A673 (cell line): Measurements from ENCODE around the gene SLC35A3. TPM values are rescaled to one million over a fixed set of nuclear protein-coding genes. Genes with fewer than 3 reads are reported as not detected.

ENCODE experiments used
- BruUV-seq: library from RNA; stranded (reverse); fragments of 400-500 nt; replicated peaks from 2 replicates; lab custom pipeline; 2021; lab: Mats Ljungman, UMichigan
- CTCF ChIA-PET: fragments of 300-600 bp; sonication (Branson Sonifier 250); formaldehyde crosslinking; loops from one replicate; lab custom pipeline; 2022; ENCODE audit warnings: antibody characterized with exemption; lab: Charles Lee
- POLR2A ChIA-PET: fragments of 300-600 bp; sonication (Branson Sonifier 250); formaldehyde crosslinking; loops from one replicate; lab custom pipeline; 2022; ENCODE audit warnings: antibody characterized with exemption; ENCODE audit not compliant: low non-redundant PET; lab: Charles Lee
- DNase-seq: peaks from one replicate; pipeline ENCODE4 v3.0.0-alpha.2; 2015; ENCODE audit warnings: low spot score
- H3K27ac ChIP-seq: fragments of 200-600 bp; sonication (generic); 2 replicates; pipeline ENCODE4 v1.5.1; 2016; ENCODE audit warnings: mixed run types, low read depth, mild to moderate bottlenecking, mixed read lengths, antibody characterized with exemption, low read length; ENCODE audit not compliant: poor library complexity, severe bottlenecking
- H3K27me3 ChIP-seq: fragments of 200-600 bp; sonication (generic); replicated peaks from 2 replicates; pipeline ENCODE4 v1.6.1; 2017; ENCODE audit warnings: mixed run types, low read depth, mild to moderate bottlenecking, mixed read lengths, antibody characterized with exemption, low read length; ENCODE audit not compliant: insufficient read depth, poor library complexity
- H3K36me3 ChIP-seq: fragments of 200-600 bp; sonication (generic); 2 replicates; pipeline ENCODE4 v1.6.1; 2016; ENCODE audit warnings: mixed run types, mild to moderate bottlenecking, mixed read lengths, antibody characterized with exemption, low read length; ENCODE audit not compliant: insufficient read depth, poor library complexity, severe bottlenecking
- H3K4me1 ChIP-seq: fragments of 200-600 bp; sonication (generic); 2 replicates; pipeline ENCODE4 v1.6.1; 2017; ENCODE audit warnings: mixed run types, mild to moderate bottlenecking, mixed read lengths, antibody characterized with exemption, low read length; ENCODE audit not compliant: insufficient read depth, poor library complexity, severe bottlenecking
- H3K4me3 ChIP-seq: fragments of 200-600 bp; sonication (generic); 2 replicates; pipeline ENCODE4 v1.5.1; 2016; ENCODE audit warnings: low read depth, mixed run types, mild to moderate bottlenecking, mixed read lengths, low read length; ENCODE audit not compliant: poor library complexity, severe bottlenecking
- H3K9me3 ChIP-seq: fragments of 200-600 bp; sonication (generic); 2 replicates; pipeline ENCODE4 v1.6.1; 2016; ENCODE audit warnings: mixed run types, low read depth, mild to moderate bottlenecking, mixed read lengths, antibody characterized with exemption, low read length; ENCODE audit not compliant: poor library complexity, severe bottlenecking
- CTCF ChIP-seq: fragments of 300-800, 200-600 bp; sonication (generic); conservative IDR thresholded peaks from 2 replicates; pipeline ENCODE4 v1.5.1; 2017; ENCODE audit warnings: low read depth, mild to moderate bottlenecking, antibody characterized with exemption, low read length, moderate library complexity, mixed read lengths
- EZH2 ChIP-seq: fragments of 200-600 bp; sonication (generic); IDR thresholded peaks from 2 replicates; pipeline ENCODE4 v1.6.1; 2017; ENCODE audit warnings: borderline replicate concordance, low read depth, mild to moderate bottlenecking, mixed read lengths, antibody characterized with exemption, low read length; ENCODE audit not compliant: poor library complexity, severe bottlenecking
- intact Hi-C: fragments of 100-400 bp; cut with micrococcal nuclease; formaldehyde crosslinking; loops from one replicate; pipeline ENCODE4 v1.10.0; 2022; ENCODE audit not compliant: unreplicated experiment
- total RNA-seq: library from RNA; stranded (reverse); gene quantifications from 2 replicates; pipeline ENCODE4 v1.2.3, GENCODE V29; 2021

The SLC35A3 gene
- total RNA-seq, 1 experiment from 2014 or later = 25.0 TPM

GRCh38 chr1:99992760-99993467 is 23.1 kb downstream of the SLC35A3 start:
- CTCF ChIA-PET = no interaction called here

GRCh38 chr1:99993468-99993845 is 23.7 kb downstream of the SLC35A3 start:
- CTCF ChIA-PET = no interaction called here
- H3K36me3 ChIP-seq = peaks cover 6% of the 10 kb centered on the region
- no peaks in the 10 kb centered on the region for H3K4me1 ChIP-seq
- POLR2A ChIA-PET = no interaction called here
- intact Hi-C loops = no loop called here
- BruUV-seq = no TSS peak
- peaks cover 16% of the 10 kb centered on the region for H3K9me3 ChIP-seq
- TF ChIP-seq CTCF (no peak), EZH2 (no peak)
- no peaks in the 10 kb centered on the region for H3K27me3 ChIP-seq
- no peak for DNase-seq
- no peak overlapping the region for H3K27ac ChIP-seq
- no peak overlapping the region for H3K4me3 ChIP-seq

More at GRCh38 chr1:99992760-99993467, 23.1 kb downstream of the SLC35A3 start:
- POLR2A ChIA-PET = no interaction called here
- no TSS peak for BruUV-seq
- Histone ChIP-seq H3K27me3 (no peaks in the 10 kb centered on the region), H3K27ac (no peak overlapping the region), H3K4me3 (no peak overlapping the region), H3K4me1 (no peaks in the 10 kb centered on the region), H3K36me3 (peaks cover 6% of the 10 kb centered on the region), H3K9me3 (peaks cover 16% of the 10 kb centered on the region)
- no peak for TF ChIP-seq CTCF
- no peak for TF ChIP-seq EZH2
- no peak for DNase-seq
- intact Hi-C loops = no loop called here

DNA sequence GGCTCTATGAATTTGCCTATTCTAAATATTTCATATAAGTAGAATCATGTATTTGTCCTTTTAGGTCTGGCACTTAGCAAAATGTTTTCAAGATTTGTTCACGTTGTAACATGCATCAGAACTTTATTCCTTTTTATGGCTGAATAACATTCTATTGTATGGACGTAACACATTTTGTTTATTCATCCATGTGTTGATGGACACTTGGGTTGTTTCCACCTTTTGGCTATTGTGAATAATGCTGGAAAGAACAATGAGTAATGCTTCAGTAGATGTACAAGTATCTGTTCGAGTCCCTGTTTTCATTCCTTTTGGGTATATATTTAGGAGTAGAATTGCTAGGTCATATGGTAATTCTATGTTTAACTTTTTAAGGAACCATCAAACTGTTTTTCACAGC is 24.7 kb downstream of the SLC35A3 start:
- CTCF ChIA-PET = no interaction called here
- no TSS peak for BruUV-seq
- intact Hi-C loops = no loop called here

More for the DNA sequence above, 24.7 kb downstream of the SLC35A3 start:
- Histone ChIP-seq H3K36me3 (peaks cover 6% of the 10 kb centered on the region), H3K27ac (no peak overlapping the region), H3K27me3 (no peaks in the 10 kb centered on the region), H3K4me3 (no peak overlapping the region), H3K9me3 (peaks cover 16% of the 10 kb centered on the region), H3K4me1 (no peaks in the 10 kb centered on the region)
- no peak for DNase-seq
- POLR2A ChIA-PET = no interaction called here
- no peak for TF ChIP-seq CTCF
- no peak for TF ChIP-seq EZH2
